Testis (tissue), 3 donors: Measurements from ENCODE around the gene VPS18. TPM values are rescaled to one million over a fixed set of nuclear protein-coding genes. Genes with fewer than 3 reads are reported as not detected.

Experiments used
- DNase-seq: peaks from one replicate; pipeline ENCODE4 v3.0.0-alpha.2; 2019
- H3K27ac ChIP-seq, 2 donors: fragments of 200-600 bp; sonication (generic); one replicate each; pipeline ENCODE4 v1.5.1; 2019
- H3K27me3 ChIP-seq: fragments of 200-600 bp; sonication (generic); one replicate; pipeline ENCODE4 v1.5.1; 2019
- H3K36me3 ChIP-seq: fragments of 200-600 bp; sonication (generic); one replicate; pipeline ENCODE4 v1.5.1; 2017; ENCODE audit warnings: low read depth; ENCODE audit errors: missing control alignments
- H3K4me1 ChIP-seq: fragments of 200-600 bp; sonication (generic); one replicate; pipeline ENCODE4 v1.5.1; 2019
- H3K4me3 ChIP-seq, 2 donors: fragments of 200-600 bp; sonication (generic); one replicate each; pipeline ENCODE4 v1.5.1; 2017 to 2019
- H3K9me3 ChIP-seq: fragments of 200-600 bp; sonication (generic); one replicate; pipeline ENCODE4 v1.5.1; 2017
- POLR2A ChIP-seq: fragments of 450-650 bp; IDR thresholded peaks from one replicate; pipeline ENCODE4 v1.6.1; 2017; ENCODE audit warnings: antibody characterized with exemption, mild to moderate bottlenecking, moderate library complexity
- WGBS, 2 donors: methylation state at CpG; one replicate each; pipeline ENCODE4 v1.1.5; 2018; 5-methylcytosine and 5-hydroxymethylcytosine counted together
- intact Hi-C: fragments of 100-400 bp; cut with DNase I; formaldehyde crosslinking; loops from one replicate; pipeline ENCODE4 v1.15.1; 2023; ENCODE audit warnings: low total_unique reads
- polyA plus RNA-seq: library from polyadenylated mRNA; stranded (reverse); fragments of 350-450 nt; fragmentation: Illumina TruSeq; extraction: RNeasy Lipid Tissue Mini Kit (QIAGEN cat#74804); gene quantifications from one replicate; pipeline ENCODE4 v1.2.3, GENCODE V29; 2014; ENCODE audit warnings: low read depth, low replicate concordance; ENCODE audit not compliant: insufficient read depth
- total RNA-seq, 2 donors: library from RNA; depleted of rRNA; stranded (reverse); fragments of >200 nt; gene quantifications; one replicate each; pipeline ENCODE4 v1.2.3, GENCODE V29; 2016
- TF ChIP-seq, protein P1 (sequence below), 3 experiments: fragments of 450-650 bp in 2 of 3; fragments of 200-600 bp in 1 of 3; sonication (generic) in 1 of 3; IDR thresholded peaks; one replicate each; pipeline ENCODE4 v1.5.1; 2016 to 2019; ENCODE audit warnings: antibody characterized with exemption in 3 of 3, mild to moderate bottlenecking in 2 of 3, moderate library complexity in 1 of 3

VPS18 gene
- total and polyA plus RNA-seq, 3 donors from 2014 or later, result 16.3 to 33.4 (median 25.5) TPM

DNA sequence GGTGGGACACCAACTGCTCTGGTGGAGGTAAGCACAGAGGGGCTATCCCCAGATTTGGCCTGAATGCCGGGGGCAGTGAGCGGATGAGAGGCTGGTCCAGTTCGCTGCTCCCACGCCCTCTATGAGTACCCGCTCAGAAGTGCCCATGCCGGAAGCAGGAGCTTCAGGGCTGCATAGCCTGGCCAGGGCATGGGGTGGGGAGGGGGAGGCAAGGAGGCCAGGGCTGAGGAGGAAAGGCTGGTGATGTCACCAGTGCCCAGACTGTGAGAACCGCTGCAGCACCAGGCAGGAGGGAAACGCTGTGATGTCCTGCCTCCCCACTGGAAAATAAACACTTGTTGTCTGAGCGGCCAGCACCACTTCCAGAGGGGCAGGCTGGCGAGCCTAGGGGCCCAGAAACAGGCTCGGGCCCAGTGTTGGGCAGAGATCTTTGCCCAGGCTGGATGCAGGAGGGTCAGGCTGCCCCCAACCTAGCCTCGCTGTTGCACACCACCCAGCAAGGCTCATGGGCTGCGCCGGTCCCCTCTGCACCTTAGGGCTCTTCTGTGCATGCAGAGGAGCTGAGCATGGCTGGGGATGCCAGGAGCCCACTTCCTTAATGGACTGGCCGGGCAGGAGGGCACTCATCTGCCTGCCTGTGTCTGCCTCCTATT lies 24.0 kb downstream of the VPS18 start:
- TF ChIP-seq POLR2A, result no peak
- TF ChIP-seq, protein P1, sequence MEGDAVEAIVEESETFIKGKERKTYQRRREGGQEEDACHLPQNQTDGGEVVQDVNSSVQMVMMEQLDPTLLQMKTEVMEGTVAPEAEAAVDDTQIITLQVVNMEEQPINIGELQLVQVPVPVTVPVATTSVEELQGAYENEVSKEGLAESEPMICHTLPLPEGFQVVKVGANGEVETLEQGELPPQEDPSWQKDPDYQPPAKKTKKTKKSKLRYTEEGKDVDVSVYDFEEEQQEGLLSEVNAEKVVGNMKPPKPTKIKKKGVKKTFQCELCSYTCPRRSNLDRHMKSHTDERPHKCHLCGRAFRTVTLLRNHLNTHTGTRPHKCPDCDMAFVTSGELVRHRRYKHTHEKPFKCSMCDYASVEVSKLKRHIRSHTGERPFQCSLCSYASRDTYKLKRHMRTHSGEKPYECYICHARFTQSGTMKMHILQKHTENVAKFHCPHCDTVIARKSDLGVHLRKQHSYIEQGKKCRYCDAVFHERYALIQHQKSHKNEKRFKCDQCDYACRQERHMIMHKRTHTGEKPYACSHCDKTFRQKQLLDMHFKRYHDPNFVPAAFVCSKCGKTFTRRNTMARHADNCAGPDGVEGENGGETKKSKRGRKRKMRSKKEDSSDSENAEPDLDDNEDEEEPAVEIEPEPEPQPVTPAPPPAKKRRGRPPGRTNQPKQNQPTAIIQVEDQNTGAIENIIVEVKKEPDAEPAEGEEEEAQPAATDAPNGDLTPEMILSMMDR (IDR thresholded peaks at IDR 0.05), result no peak
- Histone ChIP-seq H3K36me3 (no peaks in the 10 kb centered on the region), H3K4me3 (no peak overlapping the region), H3K4me1 (no peaks in the 10 kb centered on the region), H3K9me3 (no peaks in the 10 kb centered on the region), H3K27ac (no peak overlapping the region), H3K27me3 (no peaks in the 10 kb centered on the region)
- intact Hi-C loops, result no loop called here
- WGBS, 2 donors, result 68 to 88% methylated on average over 11 to 12 of the region's 15 CpGs
- no peak for DNase-seq

DNA sequence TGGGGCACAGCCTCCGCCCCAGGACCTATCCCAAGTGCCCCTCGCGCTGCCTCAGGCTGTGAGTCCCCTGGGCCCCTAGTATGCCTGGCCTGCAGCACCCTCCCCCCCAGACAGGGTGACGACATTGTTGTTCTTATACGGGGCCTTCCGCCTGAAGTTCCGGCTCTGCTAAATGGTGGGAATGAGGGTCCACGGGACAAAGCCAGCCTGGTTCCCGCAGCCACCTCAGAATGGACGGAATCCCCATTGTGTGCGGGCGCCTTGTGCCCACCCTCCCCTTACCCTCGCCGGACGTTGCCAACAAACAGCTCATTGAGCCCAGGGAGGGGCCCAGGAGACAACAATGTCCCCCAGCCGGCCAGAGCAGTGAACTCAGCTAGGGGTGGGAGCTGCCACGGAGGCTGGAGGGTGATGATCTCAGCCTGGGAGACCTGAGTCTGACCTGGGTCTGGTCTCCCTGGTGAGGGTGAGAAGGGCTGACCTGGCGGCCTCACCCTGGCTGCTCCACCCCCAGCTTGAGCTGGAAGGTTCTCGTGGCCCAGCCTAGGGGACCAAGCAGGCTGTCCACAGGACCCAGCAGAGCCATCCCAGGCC lies 24.6 kb downstream of the VPS18 start:
- no peak overlapping the region for H3K4me3 ChIP-seq
- DNase-seq, result no peak
- H3K36me3 ChIP-seq, result no peaks in the 10 kb centered on the region
- WGBS, 2 donors, result 70 to 85% methylated on average over 9 to 19 of the region's 19 CpGs
- TF ChIP-seq, protein P1 (IDR thresholded peaks at IDR 0.05), result no peak
- no peak for TF ChIP-seq POLR2A
- no peak overlapping the region for H3K27ac ChIP-seq
- no peaks in the 10 kb centered on the region for H3K9me3 ChIP-seq
- no peaks in the 10 kb centered on the region for H3K27me3 ChIP-seq
- no peaks in the 10 kb centered on the region for H3K4me1 ChIP-seq
- intact Hi-C loops, result no loop called here

DNA sequence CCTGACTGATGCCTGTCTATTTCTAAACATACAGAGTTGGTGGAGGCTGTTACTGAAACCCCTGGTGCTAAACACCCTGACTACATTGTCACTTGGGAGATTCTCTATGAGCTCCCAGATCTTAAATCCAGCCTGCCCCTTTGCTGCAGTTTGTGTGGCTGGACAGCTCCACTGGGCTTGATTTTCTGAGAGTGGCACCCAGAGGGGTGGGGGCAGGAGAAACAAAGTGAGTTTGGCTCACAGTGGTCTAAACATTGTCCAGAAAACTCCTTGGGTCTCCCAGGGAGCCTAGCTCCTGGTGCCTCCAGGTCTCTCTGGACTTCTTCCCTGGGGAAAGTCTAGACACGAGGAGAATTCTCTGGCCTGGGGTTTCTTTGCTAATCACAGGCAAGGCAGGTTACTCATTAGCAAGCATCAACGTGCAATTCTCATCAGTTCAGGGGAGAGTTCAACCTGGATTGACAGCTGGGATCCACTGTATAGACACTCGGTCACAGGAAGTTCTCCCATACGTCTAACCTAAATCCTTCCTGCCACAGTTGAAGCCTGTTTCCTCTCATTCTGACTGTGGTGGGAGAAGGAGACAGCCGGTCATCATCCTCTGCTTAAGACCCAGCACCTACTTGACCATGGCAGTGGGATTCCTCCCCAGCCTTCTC lies 27.8 kb downstream of the VPS18 start:
- intact Hi-C loops, result no loop called here

DNA sequence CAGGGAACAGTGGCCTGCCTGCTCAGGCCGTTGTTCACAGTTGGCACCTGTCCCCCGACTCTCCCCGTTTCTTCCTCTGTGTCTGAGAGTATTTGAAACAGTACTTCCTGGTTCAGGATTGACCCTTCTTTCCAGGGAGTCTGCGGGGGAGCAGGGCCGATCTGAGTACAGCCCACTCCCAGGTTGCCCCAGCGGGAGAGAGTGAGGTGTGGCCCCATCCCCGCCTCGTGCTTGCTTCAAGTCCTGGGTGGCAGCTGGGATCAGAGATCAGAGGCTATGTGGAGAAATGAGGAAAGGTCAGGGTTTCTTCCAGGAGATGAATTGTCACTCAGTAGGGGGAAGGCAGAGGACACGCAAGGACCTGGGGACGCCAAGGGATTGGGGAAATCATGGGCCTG lies 28.4 kb downstream of the VPS18 start:
- WGBS, 2 donors, result 73 to 79% methylated on average over 9 to 10 of the region's 10 CpGs
- no peaks in the 10 kb centered on the region for H3K9me3 ChIP-seq
- peaks cover 14% of the 10 kb centered on the region for H3K4me1 ChIP-seq
- H3K27ac ChIP-seq, result no peak overlapping the region
- no peaks in the 10 kb centered on the region for H3K27me3 ChIP-seq
- H3K36me3 ChIP-seq, result no peaks in the 10 kb centered on the region
- no peak for DNase-seq
- no peak overlapping the region for H3K4me3 ChIP-seq
- intact Hi-C loops, result no loop called here
- TF ChIP-seq, protein P1 (IDR thresholded peaks at IDR 0.05), result no peak
- TF ChIP-seq POLR2A, result no peak

More for the DNA sequence above, 27.8 kb downstream of the VPS18 start:
- Histone ChIP-seq H3K36me3 (no peaks in the 10 kb centered on the region), H3K9me3 (no peaks in the 10 kb centered on the region), H3K27me3 (no peaks in the 10 kb centered on the region), H3K4me1 (peaks cover 9% of the 10 kb centered on the region), H3K4me3 (no peak overlapping the region), H3K27ac (no peak overlapping the region)
- no peak for TF ChIP-seq POLR2A
- TF ChIP-seq, protein P1 (IDR thresholded peaks at IDR 0.05), result no peak
- no peak for DNase-seq
- WGBS, 2 donors, result 75 to 82% methylated on average over 5 of the region's 5 CpGs
